Measurements from ENCODE around the gene BANP.
"Not testable (repeated sequence)": the region's sequence is repeated elsewhere in the genome, so short reads cannot be mapped to it uniquely, and the experiment has no call there.

BANP gene

GRCh38 chr16:88073201-88073721 lies 122.0 kb downstream of the BANP start:
- no peak overlapping the region for H3K4me3 ChIP-seq (ENCODE audit: low read length)
- TF ChIP-seq CTCF (conservative IDR thresholded peaks at IDR 0.05; ENCODE audit: low read length), result no peak
- no peak for DNase-seq (ENCODE audit: low read depth)

DNA sequence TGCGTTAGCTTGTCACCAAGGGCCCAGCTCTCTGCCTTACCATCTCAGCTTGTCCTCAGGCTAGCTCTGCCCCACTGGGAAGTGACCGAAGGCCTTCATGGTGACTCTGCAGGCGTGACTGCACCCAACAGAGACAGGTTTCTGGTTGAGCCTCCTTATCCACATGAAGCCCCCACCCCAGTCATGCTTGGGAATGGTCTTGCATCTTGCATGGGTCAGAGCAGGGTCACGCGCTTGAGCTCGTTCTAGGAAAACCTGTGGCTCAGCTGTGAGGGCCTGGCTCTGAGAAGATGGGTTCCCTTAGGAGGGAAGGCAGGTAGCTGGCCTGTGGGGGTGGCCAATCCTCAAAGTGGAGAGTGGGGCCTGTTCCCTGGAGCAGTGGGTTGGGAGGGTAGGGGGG lies 122.8 kb downstream of the BANP start:
- H3K4me3 ChIP-seq (ENCODE audit: low read length), result no peak overlapping the region

GRCh38 chr16:88076211-88076931 lies 125.1 kb downstream of the BANP start:
- no peak for DNase-seq (ENCODE audit: low read depth)

More for the DNA sequence above, 122.8 kb downstream of the BANP start:
- no peak for DNase-seq (ENCODE audit: low read depth)
- TF ChIP-seq CTCF (conservative IDR thresholded peaks at IDR 0.05; ENCODE audit: low read length), result no peak

DNA sequence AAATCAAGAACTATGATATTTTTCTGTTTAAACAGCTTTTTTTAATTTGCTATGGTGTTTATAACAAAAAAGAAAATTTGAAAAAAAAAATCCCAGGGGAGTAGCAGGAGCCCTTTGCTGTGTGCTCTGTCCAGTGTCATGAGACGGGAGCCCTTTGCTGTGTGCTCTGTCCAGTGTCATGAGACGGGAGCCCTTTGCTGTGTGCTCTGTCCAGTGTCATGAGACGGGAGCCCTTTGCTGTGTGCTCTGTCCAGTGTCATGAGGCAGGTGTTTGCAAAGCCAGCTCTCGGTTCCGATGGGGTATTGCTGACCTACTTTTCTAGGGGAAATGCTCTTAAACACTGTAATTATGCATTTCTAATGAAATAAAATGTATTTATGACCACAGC lies 125.7 kb downstream of the BANP start:
- DNase-seq (ENCODE audit: low read depth); H3K4me3 ChIP-seq (ENCODE audit: low read length): not testable (repeated sequence)

More at GRCh38 chr16:88076211-88076931, 125.1 kb downstream of the BANP start:
- no peak for TF ChIP-seq CTCF (conservative IDR thresholded peaks at IDR 0.05; ENCODE audit: low read length)
- no peak overlapping the region for H3K4me3 ChIP-seq (ENCODE audit: low read length)

DNA sequence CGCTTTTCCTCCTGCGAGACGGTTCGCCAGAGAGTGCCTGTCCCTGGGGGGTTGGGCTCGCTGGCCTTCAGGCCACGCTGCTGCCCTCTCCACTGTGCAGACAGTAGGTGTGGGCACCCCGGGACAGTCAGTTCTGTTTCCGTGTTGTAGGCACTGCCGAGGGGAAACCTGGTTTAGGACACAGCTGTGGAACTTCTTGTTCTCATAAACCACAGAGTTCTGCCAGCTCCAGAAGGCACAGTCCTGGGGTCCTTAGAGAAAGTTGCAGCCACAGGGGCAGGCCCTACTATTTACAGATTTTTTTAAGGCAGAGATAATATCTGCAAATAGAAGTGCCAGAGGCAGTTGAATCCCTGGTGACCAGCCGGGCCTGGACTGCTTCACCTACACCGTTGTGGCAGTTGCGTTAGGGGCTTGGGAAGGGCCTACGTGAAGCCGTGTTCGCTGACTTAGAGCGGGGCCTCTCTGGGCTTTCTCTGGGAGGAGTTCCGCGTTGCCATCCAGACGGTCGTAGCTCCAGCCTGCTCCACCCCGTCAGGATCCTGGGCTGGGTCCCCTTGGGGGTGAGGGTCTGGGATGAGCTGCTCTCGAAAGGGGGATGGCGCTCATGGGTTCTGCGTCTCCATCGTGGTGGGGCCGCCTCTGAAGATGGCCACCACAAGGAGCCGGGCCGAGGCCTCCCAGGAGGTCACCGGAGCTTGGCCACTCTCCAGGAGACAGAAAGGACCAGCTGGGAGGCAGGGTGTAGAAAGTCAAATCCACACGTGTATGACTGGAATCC lies 126.3 kb downstream of the BANP start:
- no peak for TF ChIP-seq CTCF (conservative IDR thresholded peaks at IDR 0.05; ENCODE audit: low read length)

GRCh38 chr16:88078111-88078775 lies 127.0 kb downstream of the BANP start:
- DNase-seq (ENCODE audit: low read depth), result no peak
- no peak overlapping the region for H3K4me3 ChIP-seq (ENCODE audit: low read length)
- no peak for TF ChIP-seq CTCF (conservative IDR thresholded peaks at IDR 0.05; ENCODE audit: low read length)

More for the DNA sequence above, 126.3 kb downstream of the BANP start:
- H3K4me3 ChIP-seq (ENCODE audit: low read length), result no peak overlapping the region
- no peak for DNase-seq (ENCODE audit: low read depth)

GRCh38 chr16:88083582-88083981 lies 132.3 kb downstream of the BANP start:
- no peak for TF ChIP-seq CTCF (conservative IDR thresholded peaks at IDR 0.05; ENCODE audit: low read length)
- no peak for DNase-seq (ENCODE audit: low read depth)
- no peak overlapping the region for H3K4me3 ChIP-seq (ENCODE audit: low read length)
